IPS DF 6.9 (cell line): ENCODE results near the gene GLYR1.

ENCODE experiments used
- DNase-seq: peaks from one replicate; pipeline ENCODE4 v3.0.0-alpha.2; 2013; ENCODE audit warnings: low read depth, low spot score
- H3K27ac ChIP-seq: one replicate; pipeline ENCODE4 v1.5.1; 2013; ENCODE audit warnings: low read length, control low read depth
- H3K27me3 ChIP-seq: 2 replicates; pipeline ENCODE4 v1.6.1; 2013; ENCODE audit warnings: mild to moderate bottlenecking, low read length; ENCODE audit not compliant: control insufficient read depth, insufficient read depth
- H3K36me3 ChIP-seq: 2 replicates; pipeline ENCODE4 v1.6.1; 2013; ENCODE audit warnings: low read length; ENCODE audit not compliant: control insufficient read depth, insufficient read depth
- H3K4me1 ChIP-seq: 2 replicates; pipeline ENCODE4 v1.6.1; 2013; ENCODE audit warnings: low read length; ENCODE audit not compliant: control insufficient read depth, insufficient read depth
- H3K4me3 ChIP-seq: 2 replicates; pipeline ENCODE4 v1.5.1; 2013; ENCODE audit warnings: mild to moderate bottlenecking, low read length
- H3K9me3 ChIP-seq: 2 replicates; pipeline ENCODE4 v1.6.1; 2013; ENCODE audit warnings: low read length, inconsistent platforms; ENCODE audit not compliant: control insufficient read depth, insufficient read depth
- WGBS: extraction: QIAGEN DNeasy Blood & Tissue Kit; methylation state at CpG from one replicate; pipeline ENCODE4 v1.1.7; 2013; ENCODE audit warnings: mixed read lengths, missing lambda C conversion rate; ENCODE audit not compliant: insufficient read length, insufficient coverage; 5-methylcytosine and 5-hydroxymethylcytosine counted together

The GLYR1 gene

GRCh38 chr16:4828567-4829321 lies 18.3 kb downstream of the GLYR1 start:
- H3K4me1 ChIP-seq: no peaks in the 10 kb centered on the region
- WGBS: no CpG with 5 or more reads among the region's 11 CpGs
- no peak overlapping the region for H3K27ac ChIP-seq
- no peaks in the 10 kb centered on the region for H3K27me3 ChIP-seq
- DNase-seq: no peak
- H3K9me3 ChIP-seq: no peaks in the 10 kb centered on the region
- no peak overlapping the region for H3K4me3 ChIP-seq
- H3K36me3 ChIP-seq: peaks cover 25% of the 10 kb centered on the region

GRCh38 chr16:4826980-4827379 lies 20.1 kb downstream of the GLYR1 start:
- H3K4me3 ChIP-seq: no peak overlapping the region
- H3K36me3 ChIP-seq: peaks cover 25% of the 10 kb centered on the region
- no CpG with 5 or more reads among the region's 10 CpGs for WGBS

GRCh38 chr16:4826526-4826925 lies 20.6 kb downstream of the GLYR1 start:
- H3K27ac ChIP-seq: no peak overlapping the region
- H3K27me3 ChIP-seq: no peaks in the 10 kb centered on the region
- no CpG with 5 or more reads among the region's 4 CpGs for WGBS
- no peak overlapping the region for H3K4me3 ChIP-seq
- H3K4me1 ChIP-seq: no peaks in the 10 kb centered on the region
- H3K9me3 ChIP-seq: no peaks in the 10 kb centered on the region
- H3K36me3 ChIP-seq: peaks cover 20% of the 10 kb centered on the region
- no peak for DNase-seq

More at GRCh38 chr16:4826980-4827379, 20.1 kb downstream of the GLYR1 start:
- H3K27me3 ChIP-seq: no peaks in the 10 kb centered on the region
- H3K4me1 ChIP-seq: no peaks in the 10 kb centered on the region
- DNase-seq: no peak
- no peaks in the 10 kb centered on the region for H3K9me3 ChIP-seq
- no peak overlapping the region for H3K27ac ChIP-seq

GRCh38 chr16:4825196-4825595 lies 21.9 kb downstream of the GLYR1 start:
- no peaks in the 10 kb centered on the region for H3K4me1 ChIP-seq
- no CpG with 5 or more reads among the region's 8 CpGs for WGBS
- H3K4me3 ChIP-seq: no peak overlapping the region
- H3K27ac ChIP-seq: no peak overlapping the region
- H3K27me3 ChIP-seq: no peaks in the 10 kb centered on the region
- H3K36me3 ChIP-seq: peaks cover 19% of the 10 kb centered on the region; the same call in 1 of the 2 replicates
- no peaks in the 10 kb centered on the region for H3K9me3 ChIP-seq
- no peak for DNase-seq

DNA sequence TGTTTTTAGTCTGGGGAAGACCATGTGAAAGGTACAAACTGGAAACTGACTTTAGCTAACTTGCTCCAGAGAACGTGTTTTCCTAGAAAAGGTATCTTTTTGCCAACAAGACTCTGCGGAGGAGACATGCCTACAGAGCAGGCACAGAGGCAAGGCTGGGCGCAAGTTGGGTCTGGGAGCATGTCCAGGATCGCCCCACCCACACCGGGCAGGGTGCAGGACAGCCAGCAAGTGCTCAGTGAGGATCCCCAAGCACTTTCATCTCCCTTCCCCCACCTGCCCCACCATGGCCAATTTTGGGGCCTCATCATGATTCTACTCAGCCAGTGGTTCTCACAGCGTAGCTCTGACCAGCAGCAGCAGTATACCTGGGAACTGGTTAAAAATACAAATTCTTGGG lies 26.4 kb downstream of the GLYR1 start:
- no CpG with 5 or more reads among the region's 6 CpGs for WGBS

GRCh38 chr16:4814542-4815173 lies 32.4 kb downstream of the GLYR1 start:
- Histone ChIP-seq H3K36me3 (peaks cover 25% of the 10 kb centered on the region; the same call in 1 of the 2 replicates), H3K27ac (no peak overlapping the region), H3K4me3 (no peak overlapping the region), H3K27me3 (no peaks in the 10 kb centered on the region), H3K4me1 (no peaks in the 10 kb centered on the region), H3K9me3 (no peaks in the 10 kb centered on the region)
- no CpG with 5 or more reads among the region's 16 CpGs for WGBS
- no peak for DNase-seq

More for the DNA sequence above, 26.4 kb downstream of the GLYR1 start:
- H3K9me3 ChIP-seq: no peaks in the 10 kb centered on the region
- H3K27ac ChIP-seq: no peak overlapping the region
- H3K27me3 ChIP-seq: no peaks in the 10 kb centered on the region
- no peaks in the 10 kb centered on the region for H3K4me1 ChIP-seq
- peaks cover 16% of the 10 kb centered on the region; the same call in 1 of the 2 replicates for H3K36me3 ChIP-seq
- no peak overlapping the region for H3K4me3 ChIP-seq
- DNase-seq: no peak

GRCh38 chr16:4814046-4814445 lies 33.0 kb downstream of the GLYR1 start:
- peaks cover 22% of the 10 kb centered on the region; the same call in 1 of the 2 replicates for H3K36me3 ChIP-seq

GRCh38 chr16:4813251-4814003 lies 33.7 kb downstream of the GLYR1 start:
- H3K4me1 ChIP-seq: no peaks in the 10 kb centered on the region
- H3K9me3 ChIP-seq: no peaks in the 10 kb centered on the region
- H3K27ac ChIP-seq: no peak overlapping the region
- no peaks in the 10 kb centered on the region for H3K27me3 ChIP-seq
- H3K4me3 ChIP-seq: no peak overlapping the region
- no CpG with 5 or more reads among the region's 16 CpGs for WGBS
- H3K36me3 ChIP-seq: peaks cover 22% of the 10 kb centered on the region; the same call in 1 of the 2 replicates
- no peak for DNase-seq

More at GRCh38 chr16:4814046-4814445, 33.0 kb downstream of the GLYR1 start:
- Histone ChIP-seq H3K27ac (no peak overlapping the region), H3K9me3 (no peaks in the 10 kb centered on the region), H3K4me3 (no peak overlapping the region), H3K4me1 (no peaks in the 10 kb centered on the region), H3K27me3 (no peaks in the 10 kb centered on the region)
- no peak for DNase-seq

- Histone ChIP-seq H3K36me3 (peaks cover 18% of the 10 kb centered on the region; the same call in 1 of the 2 replicates), H3K27ac (no peak overlapping the region), H3K4me3 (no peak overlapping the region), H3K9me3 (no peaks in the 10 kb centered on the region), H3K27me3 (no peaks in the 10 kb centered on the region), H3K4me1 (no peaks in the 10 kb centered on the region)
- no peak for DNase-seq
- WGBS: no CpG with 5 or more reads among the region's 9 CpGs
Measured at GRCh38 chr16:4811773-4812172, 35.3 kb downstream of the GLYR1 start.

GRCh38 chr16:4811242-4811641 lies 35.8 kb downstream of the GLYR1 start:
- H3K9me3 ChIP-seq: no peaks in the 10 kb centered on the region
- no CpG with 5 or more reads among the region's 3 CpGs for WGBS
- H3K27me3 ChIP-seq: no peaks in the 10 kb centered on the region
- no peak overlapping the region for H3K27ac ChIP-seq
- no peaks in the 10 kb centered on the region for H3K4me1 ChIP-seq
- H3K4me3 ChIP-seq: no peak overlapping the region
- no peak for DNase-seq
- peaks cover 18% of the 10 kb centered on the region; the same call in 1 of the 2 replicates for H3K36me3 ChIP-seq
